ENCODE data around the gene SNTG2.

SNTG2 gene

GRCh38 chr2:916935-917334 is 33.7 kb upstream of the SNTG2 start:
- TF ChIP-seq SIN3A (IDR thresholded peaks at IDR 0.05; ENCODE audit: borderline replicate concordance, insufficient read depth, low read length): no peak
- TF ChIP-seq TAF1 (IDR thresholded peaks at IDR 0.05; ENCODE audit: borderline replicate concordance, insufficient read depth, low read length): no peak
- TF ChIP-seq REST (IDR thresholded peaks at IDR 0.05; ENCODE audit: insufficient read depth in 1 of 2, low read depth in 2 of 2, low read length in 2 of 2): no peak
- TF ChIP-seq POLR2AphosphoS5 (IDR thresholded peaks at IDR 0.05; ENCODE audit: low read depth, low read length): no peak
- no peak for TF ChIP-seq FOXP2 (optimal IDR thresholded peaks at IDR 0.05; ENCODE audit: borderline replicate concordance, extremely low read depth, extremely low read length, insufficient read depth)

- TF ChIP-seq SIN3A (IDR thresholded peaks at IDR 0.05; ENCODE audit: borderline replicate concordance, insufficient read depth, low read length): no peak
- TF ChIP-seq FOXP2 (optimal IDR thresholded peaks at IDR 0.05; ENCODE audit: borderline replicate concordance, extremely low read depth, extremely low read length, insufficient read depth): no peak
- no peak for TF ChIP-seq POLR2AphosphoS5 (IDR thresholded peaks at IDR 0.05; ENCODE audit: low read depth, low read length)
- TF ChIP-seq REST (IDR thresholded peaks at IDR 0.05; ENCODE audit: insufficient read depth in 1 of 2, low read depth in 2 of 2, low read length in 2 of 2): no peak
- no peak for TF ChIP-seq TAF1 (IDR thresholded peaks at IDR 0.05; ENCODE audit: borderline replicate concordance, insufficient read depth, low read length)
Measured at GRCh38 chr2:919672-920071, 31.0 kb upstream of the SNTG2 start.

- TF ChIP-seq FOXP2 (optimal IDR thresholded peaks at IDR 0.05; ENCODE audit: borderline replicate concordance, extremely low read depth, extremely low read length, insufficient read depth) (no peak), SIN3A (IDR thresholded peaks at IDR 0.05; ENCODE audit: borderline replicate concordance, insufficient read depth, low read length) (no peak), POLR2AphosphoS5 (IDR thresholded peaks at IDR 0.05; ENCODE audit: low read depth, low read length) (no peak), TAF1 (IDR thresholded peaks at IDR 0.05; ENCODE audit: borderline replicate concordance, insufficient read depth, low read length) (no peak), REST (IDR thresholded peaks at IDR 0.05; ENCODE audit: insufficient read depth in 1 of 2, low read depth in 2 of 2, low read length in 2 of 2) (no peak)
Measured at GRCh38 chr2:920573-920972, 30.1 kb upstream of the SNTG2 start.

GRCh38 chr2:920999-921398 is 29.6 kb upstream of the SNTG2 start:
- TF ChIP-seq POLR2AphosphoS5 (IDR thresholded peaks at IDR 0.05; ENCODE audit: low read depth, low read length) (no peak), REST (IDR thresholded peaks at IDR 0.05; ENCODE audit: insufficient read depth in 1 of 2, low read depth in 2 of 2, low read length in 2 of 2) (no peak), FOXP2 (optimal IDR thresholded peaks at IDR 0.05; ENCODE audit: borderline replicate concordance, extremely low read depth, extremely low read length, insufficient read depth) (no peak), TAF1 (IDR thresholded peaks at IDR 0.05; ENCODE audit: borderline replicate concordance, insufficient read depth, low read length) (no peak), SIN3A (IDR thresholded peaks at IDR 0.05; ENCODE audit: borderline replicate concordance, insufficient read depth, low read length) (no peak)

- TF ChIP-seq TAF1 (IDR thresholded peaks at IDR 0.05; ENCODE audit: borderline replicate concordance, insufficient read depth, low read length) (no peak), REST (IDR thresholded peaks at IDR 0.05; ENCODE audit: insufficient read depth in 1 of 2, low read depth in 2 of 2, low read length in 2 of 2) (no peak), FOXP2 (optimal IDR thresholded peaks at IDR 0.05; ENCODE audit: borderline replicate concordance, extremely low read depth, extremely low read length, insufficient read depth) (no peak), POLR2AphosphoS5 (IDR thresholded peaks at IDR 0.05; ENCODE audit: low read depth, low read length) (no peak), SIN3A (IDR thresholded peaks at IDR 0.05; ENCODE audit: borderline replicate concordance, insufficient read depth, low read length) (no peak)
Measured at GRCh38 chr2:922185-922584, 28.5 kb upstream of the SNTG2 start.
